GM19328 (cell line): ENCODE data around the gene NCOA4.
"Not testable (repeated sequence)": the region's sequence is repeated elsewhere in the genome, so short reads cannot be mapped to it uniquely, and the experiment has no call there.

ENCODE experiments used
- ATAC-seq: cut with Tn5 transposase; IDR thresholded peaks from one replicate; pipeline ENCODE4 v1.9.1; 2021; ENCODE audit warnings: mild to moderate bottlenecking, moderate library complexity; ENCODE audit not compliant: unreplicated experiment

Gene NCOA4

GRCh38 chr10:46052791-46053375 is 22.5 kb upstream of the NCOA4 start:
- ATAC-seq: no peak

- no peak for ATAC-seq
Observed at GRCh38 chr10:46052057-46052790, 21.8 kb upstream of the NCOA4 start.

GRCh38 chr10:46050941-46051623 is 20.7 kb upstream of the NCOA4 start:
- no peak for ATAC-seq

DNA sequence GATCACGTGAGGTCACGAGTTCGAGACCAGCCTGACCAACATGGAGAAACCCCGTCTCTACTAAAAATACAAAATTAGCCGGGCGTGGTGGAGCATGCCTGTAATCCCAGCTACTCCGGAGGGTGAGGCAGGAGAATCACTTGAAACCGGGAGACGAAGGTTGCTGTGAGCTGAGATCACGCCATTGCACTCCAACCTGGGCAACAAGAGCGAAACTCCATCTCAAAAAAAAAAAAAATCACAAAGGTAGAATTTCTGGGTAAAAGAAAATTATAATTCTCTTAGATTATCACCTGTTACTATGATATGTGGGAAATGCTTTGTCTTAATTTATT is 19.0 kb upstream of the NCOA4 start:
- ATAC-seq: not testable (repeated sequence)

GRCh38 chr10:46048152-46048551 is 17.7 kb upstream of the NCOA4 start:
- no peak for ATAC-seq

GRCh38 chr10:46046261-46046660 is 15.8 kb upstream of the NCOA4 start, which contains the start of gene MSMB:
Gene MSMB (minus strand): TSS chr10:46046269. CDS start chr10:46046237, 32 bp downstream.
- no peak for ATAC-seq

DNA sequence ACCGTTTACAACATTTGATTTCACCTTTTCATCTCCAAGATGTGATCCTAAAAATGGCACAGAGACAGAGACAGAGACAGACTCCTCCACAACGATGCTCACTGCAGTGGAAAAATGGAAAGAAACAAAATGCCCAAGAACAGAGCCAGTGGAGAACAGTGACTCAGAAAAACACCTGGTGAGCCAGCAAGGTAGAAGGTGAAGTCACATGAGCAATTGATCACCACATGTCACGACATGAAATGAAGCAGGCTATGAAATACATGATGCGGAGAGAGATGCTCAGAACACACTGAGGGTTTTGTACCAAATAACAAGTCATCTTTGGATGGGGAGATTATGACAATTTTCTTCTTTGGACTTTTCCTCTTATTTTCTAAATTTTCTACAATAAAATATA is 12.1 kb upstream of the NCOA4 start:
- no peak for ATAC-seq

DNA sequence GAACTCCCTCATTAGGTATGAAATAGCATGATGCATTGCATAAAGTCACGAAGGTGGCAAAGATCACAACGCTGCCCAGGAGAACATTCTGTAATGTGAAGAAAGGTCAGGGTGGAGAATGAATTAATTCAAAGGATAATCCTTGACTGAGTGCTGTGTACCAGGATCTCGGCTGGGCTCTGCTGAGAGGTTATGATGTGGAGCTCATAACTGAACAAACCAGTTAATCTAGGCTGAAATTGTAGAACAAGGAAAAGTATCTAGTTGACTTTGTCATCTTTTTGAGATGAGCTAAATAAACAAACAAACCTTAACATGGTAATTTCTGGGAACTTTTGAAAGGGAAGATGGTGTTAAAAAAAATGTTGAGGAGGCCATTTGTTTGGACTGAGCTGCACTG is 9.6 kb upstream of the NCOA4 start:
- ATAC-seq: no peak

DNA sequence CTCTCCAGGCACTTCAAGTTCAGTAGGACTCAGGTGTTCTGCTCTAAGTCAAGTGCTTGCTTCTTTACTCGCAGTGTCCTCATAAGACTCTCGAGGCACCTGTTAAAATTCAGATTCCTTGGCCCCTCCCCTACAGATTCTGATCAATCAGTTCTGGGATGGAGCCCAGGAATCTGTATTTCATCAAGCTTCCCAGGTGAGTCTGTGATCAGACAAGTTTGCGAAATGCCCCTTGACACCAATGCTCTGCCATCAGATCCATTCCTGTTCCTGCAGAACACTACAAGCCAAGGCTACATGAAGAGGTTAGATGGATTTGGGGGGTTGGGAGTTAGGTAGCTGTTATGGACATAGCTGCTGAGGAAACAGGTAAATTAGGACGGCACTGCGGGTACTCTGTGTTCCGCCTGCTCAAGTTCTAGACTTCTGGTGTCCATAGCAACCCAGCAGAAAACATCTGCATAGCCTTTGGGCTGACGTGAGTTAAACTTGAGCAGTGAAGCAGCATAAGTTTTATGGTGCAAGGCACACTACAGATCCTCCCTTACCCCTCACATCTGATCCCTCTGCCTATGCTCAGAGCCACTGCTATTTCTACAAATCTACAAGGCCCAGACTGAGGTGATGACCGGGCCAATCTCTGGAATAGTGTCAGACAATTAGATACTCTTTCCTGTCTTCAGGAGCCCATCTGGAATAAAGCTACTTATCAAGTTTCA is 6.8 kb upstream of the NCOA4 start:
- ATAC-seq: no peak

GRCh38 chr10:46035923-46036849 is 5.8 kb upstream of the NCOA4 start:
- ATAC-seq: no peak

GRCh38 chr10:46033602-46034011 is 3.2 kb upstream of the NCOA4 start:
- ATAC-seq: no peak

DNA sequence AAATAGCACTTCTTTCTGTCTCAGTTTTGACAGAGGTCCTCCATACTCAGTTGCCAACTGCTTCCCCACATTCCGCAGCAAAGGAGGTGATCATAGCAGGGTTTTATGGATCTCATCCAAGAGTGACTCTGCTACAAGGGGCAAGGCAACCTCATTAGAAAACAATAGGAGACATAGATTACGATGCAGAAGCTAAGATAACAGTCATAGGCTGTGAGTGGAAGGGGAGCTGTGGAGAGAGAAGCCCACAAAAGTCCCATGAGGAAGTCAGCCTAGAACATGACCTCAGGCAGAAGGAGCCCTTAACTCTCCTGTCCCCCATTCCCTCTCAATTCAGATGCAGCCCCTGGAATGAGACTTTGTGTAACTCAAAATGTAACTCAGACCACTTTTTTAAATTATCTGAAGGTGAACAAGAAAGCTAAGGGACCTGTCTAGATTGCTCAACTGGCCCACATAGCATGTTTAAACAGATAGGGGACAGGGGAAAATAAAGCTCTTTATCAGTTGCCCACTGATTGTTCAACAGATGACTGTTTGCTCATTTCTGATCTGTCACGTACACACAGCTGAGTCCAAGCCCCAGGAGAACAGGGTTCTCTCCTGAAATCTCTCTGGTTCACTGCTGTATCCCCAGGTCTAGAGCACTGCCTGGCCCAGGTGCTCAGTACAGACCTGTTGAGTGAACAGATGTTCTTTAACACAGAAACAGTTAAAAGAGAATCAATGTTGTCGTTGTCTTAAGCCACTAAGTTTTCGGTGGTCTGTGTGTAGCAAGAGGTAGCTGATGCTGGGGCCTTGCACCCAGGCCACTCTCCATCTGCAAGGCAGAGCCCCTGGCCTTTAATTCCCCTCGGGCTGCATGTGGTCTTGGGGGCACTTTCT is 1.5 kb upstream of the NCOA4 start:
- no peak for ATAC-seq

DNA sequence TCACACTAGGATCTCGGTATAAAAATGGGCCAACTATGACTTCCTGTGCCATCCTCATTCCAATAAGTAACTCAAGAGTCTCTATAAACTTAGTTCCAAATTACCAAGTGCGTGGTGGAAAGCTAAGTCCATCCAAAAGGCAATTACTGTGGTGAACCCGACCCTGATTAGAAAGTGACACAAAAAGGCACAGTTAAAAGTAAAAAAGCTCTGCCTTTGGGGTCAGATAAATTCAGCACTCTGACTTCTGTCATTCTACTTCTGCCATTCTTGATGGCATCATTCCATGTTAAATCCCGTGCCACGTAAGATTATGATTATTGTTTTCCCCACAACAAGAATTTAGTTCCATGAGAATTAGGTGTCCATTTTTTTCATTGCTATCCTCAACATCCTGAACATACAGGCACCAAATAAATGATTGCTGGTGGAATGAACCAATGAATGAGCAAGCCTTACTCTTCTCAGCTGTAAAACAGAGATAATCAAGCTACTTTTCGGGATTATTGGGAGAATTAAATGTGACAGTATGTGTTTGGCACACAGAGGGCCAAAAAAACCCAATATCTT is 877 bp downstream of the NCOA4 start:
- ATAC-seq: no peak

DNA sequence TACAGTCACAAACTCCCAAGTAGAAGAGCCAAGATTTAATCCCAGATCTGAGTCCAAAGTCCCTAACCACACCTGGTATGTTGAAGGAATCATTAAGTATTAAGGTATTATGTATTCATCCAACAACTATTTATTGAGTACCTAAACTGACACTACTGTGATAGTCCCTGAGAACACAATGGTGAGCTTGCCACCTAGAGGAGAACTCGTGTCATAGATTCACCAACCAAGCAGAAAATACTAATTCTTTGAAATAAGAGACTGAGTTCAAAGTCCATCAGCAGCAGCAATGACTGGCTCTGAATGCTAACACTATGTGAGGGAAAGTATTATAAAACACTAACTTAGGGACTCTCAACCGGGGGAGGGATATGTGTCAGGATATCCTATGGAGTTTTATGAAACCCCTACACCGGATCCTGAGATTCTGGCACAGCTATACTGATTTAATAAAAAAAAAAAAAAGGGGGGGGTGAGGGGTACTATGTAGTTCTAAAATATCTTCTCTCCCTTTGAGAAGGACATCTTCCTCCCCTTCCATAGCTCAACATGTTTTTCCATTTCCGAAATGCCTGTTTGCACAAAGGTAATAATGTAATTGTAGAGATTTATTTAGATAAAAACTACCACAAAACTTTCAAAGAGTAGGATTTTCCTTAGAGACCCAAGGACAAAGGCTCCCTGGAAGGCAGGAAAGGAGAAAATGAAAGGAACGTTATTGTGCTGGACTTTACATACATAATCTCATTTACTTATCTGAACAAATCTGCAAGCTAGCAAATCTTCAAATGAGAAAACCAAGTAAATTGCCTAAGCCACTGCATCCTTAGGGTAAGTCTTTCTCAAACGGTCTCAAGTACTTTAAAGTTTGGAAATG is 1.6 kb downstream of the NCOA4 start:
- ATAC-seq: peak; percentile 40

GRCh38 chr10:46026106-46026505 is 4.3 kb downstream of the NCOA4 start:
- no peak for ATAC-seq

DNA sequence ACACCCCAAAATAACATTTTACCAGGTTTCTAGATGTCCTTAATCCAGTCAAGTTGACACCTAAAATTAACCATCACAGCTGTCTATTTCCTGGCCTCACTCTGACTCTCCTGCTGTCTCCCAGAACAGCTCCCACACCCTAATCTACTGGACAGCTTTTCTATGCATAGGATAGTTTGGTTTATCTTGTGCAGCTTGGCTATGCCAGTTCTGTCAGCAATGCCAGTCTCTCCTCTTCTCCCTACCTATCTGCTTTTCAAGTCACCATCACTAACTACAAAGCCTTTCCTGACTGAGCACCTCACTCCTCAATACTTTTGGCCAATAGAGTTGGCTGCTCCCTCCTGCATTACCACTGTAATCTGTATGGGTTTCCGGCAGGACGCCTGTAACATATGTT is 5.0 kb downstream of the NCOA4 start:
- ATAC-seq: no peak

DNA sequence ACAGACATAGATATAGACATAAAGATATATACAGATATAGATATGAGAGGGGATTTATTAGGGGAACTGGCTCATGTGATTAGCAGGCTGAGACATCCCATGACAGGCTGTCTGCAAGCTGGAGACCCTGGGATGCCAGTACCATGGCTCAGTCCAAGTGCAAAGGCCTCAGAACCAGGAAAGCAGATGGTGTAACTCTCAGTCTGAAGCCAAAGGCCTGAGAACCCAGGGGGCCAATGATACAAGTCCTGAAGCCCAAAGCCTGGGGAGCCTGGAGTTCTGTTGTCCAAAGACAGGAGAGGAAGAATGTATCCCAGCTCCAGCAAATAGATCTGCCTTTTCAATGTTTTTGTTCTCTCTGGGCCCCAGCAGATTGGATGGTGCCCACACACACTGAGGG is 5.5 kb downstream of the NCOA4 start:
- no peak for ATAC-seq

DNA sequence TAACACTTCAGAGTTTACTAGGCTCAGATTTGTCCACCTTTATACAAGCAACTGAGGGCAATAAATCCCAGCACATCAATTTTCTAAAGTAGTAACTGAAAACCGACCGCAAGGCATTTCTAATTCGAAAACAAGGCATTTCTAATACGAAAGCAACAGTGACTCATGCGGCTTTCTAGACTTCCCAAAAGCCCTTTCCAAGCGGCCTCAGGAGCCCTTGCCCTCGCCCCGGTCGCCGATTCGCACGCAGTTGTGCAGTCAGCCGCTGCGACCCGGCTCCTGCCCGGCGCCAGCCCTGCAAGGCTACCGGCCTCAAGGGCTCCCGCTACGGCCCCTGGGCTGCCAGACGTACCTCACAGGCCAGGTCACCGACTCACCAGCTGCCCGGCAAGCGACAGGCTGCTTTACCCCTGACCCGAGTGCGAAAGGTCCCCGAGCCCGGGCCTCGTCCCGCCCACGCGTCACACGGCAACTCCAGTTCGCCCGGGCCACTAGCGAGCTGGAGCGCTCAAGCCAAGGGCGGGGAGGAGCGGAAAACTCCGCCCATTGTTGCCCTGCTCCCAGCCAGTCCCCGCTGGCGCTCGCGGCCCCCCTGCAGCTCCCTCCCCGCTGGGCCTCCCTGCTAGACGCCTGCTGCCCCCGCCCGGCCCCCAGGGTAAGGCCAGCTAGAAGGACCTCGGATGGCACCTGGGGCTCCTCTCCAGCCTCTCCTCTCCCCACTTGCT is 7.3 kb downstream of the NCOA4 start:
- ATAC-seq: peak; percentile 94
